ENCODE measurements around the gene SNRNP40.

DNA sequence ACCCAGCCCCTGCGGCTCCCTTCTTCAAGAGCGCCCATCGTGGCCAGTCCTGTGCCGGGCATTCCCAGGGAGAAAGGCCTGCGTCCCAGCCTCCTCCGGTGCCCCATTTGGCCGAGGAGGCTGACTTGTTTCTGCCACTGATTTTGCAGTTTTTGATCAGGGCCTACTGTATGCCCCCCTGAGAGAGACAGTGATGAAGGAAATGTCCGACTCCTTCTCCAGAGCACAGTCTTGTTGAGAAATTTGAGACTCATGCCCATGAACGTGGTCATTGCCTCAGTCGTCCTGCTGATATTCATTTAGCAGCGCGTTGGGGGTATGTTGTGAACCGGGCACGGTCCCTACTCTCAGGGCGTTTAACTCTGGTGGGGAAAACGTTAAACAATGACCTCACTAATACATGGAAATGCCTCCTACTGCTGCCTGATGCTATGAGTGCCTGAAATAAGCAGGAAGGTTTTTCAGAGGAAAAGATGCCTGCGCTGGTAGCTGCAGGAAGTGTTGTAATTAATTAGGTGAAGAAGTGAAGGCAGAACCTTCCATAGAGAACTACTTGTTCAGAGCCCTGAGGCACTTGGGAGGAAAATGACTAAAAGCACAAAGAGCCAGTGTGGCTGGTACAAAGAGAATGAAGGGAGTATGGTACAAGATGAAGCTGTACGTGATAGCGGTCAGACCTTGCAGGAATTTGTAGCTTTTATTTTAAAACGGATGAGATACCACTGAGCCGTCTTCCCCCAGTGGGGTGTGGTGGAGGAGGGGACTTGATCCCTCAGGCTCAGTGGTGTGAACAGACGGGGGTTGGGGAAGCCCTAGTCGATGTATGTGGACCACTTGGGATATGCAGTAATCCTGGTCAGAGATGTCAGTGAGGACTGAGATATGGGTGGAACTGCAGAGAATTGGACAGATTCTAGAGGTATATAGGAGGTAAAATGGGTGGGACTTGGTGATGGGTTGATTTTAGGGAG is 974 bp upstream of the SNRNP40 start:
- TF ChIP-seq TAF15 (IDR thresholded peaks at IDR 0.05; ENCODE audit: low read depth, low read length, poor library complexity, severe bottlenecking) (no peak), TAF1 (CRISPR knock-in tag; IDR thresholded peaks at IDR 0.05) (no peak), ATM (IDR thresholded peaks at IDR 0.05; ENCODE audit: borderline replicate concordance) (no peak), SMAD9 (CRISPR knock-in tag; IDR thresholded peaks at IDR 0.05) (no peak), RBM39 (IDR thresholded peaks at IDR 0.05; ENCODE audit: low read depth, low read length, poor library complexity, severe bottlenecking) (no peak), ZNF557 (CRISPR knock-in tag; IDR thresholded peaks at IDR 0.05) (no peak), SIN3B (IDR thresholded peaks at IDR 0.05; ENCODE audit: low read length) (no peak), ZBTB1 (CRISPR knock-in tag; IDR thresholded peaks at IDR 0.05; ENCODE audit: borderline replicate concordance) (no peak), THYN1 (CRISPR knock-in tag; IDR thresholded peaks at IDR 0.05; ENCODE audit: borderline replicate concordance, low read depth) (no peak)
- TF ChIP-seq, protein P1, sequence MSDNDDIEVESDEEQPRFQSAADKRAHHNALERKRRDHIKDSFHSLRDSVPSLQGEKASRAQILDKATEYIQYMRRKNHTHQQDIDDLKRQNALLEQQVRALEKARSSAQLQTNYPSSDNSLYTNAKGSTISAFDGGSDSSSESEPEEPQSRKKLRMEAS (IDR thresholded peaks at IDR 0.05): no peak

Data from HepG2 (cell line).